H9 (cell line): ENCODE results near the gene NHS. TPM values are rescaled to one million over a fixed set of nuclear protein-coding genes. Genes with fewer than 3 reads are reported as not detected.

ENCODE experiments used
- DNase-seq: peaks from one replicate; pipeline ENCODE4 v3.0.0-alpha.2; 2017
- H2AFZ ChIP-seq: one replicate; pipeline ENCODE4 v1.6.1; 2013; ENCODE audit warnings: mild to moderate bottlenecking, low read length, control low read depth, moderate library complexity
- H2AK5ac ChIP-seq: 2 replicates; pipeline ENCODE4 v1.6.1; 2013; ENCODE audit warnings: low read length, control low read depth, mixed read lengths; ENCODE audit not compliant: insufficient read length
- H2BK120ac ChIP-seq: one replicate; pipeline ENCODE4 v1.6.1; 2013; ENCODE audit warnings: low read depth, mild to moderate bottlenecking, low read length, control low read depth, inconsistent platforms; ENCODE audit not compliant: poor library complexity, severe bottlenecking
- H2BK12ac ChIP-seq: 2 replicates; pipeline ENCODE4 v1.6.1; 2013; ENCODE audit warnings: low read length, control low read depth, mixed read lengths, low read depth; ENCODE audit not compliant: insufficient read length
- H2BK15ac ChIP-seq: 2 replicates; pipeline ENCODE4 v1.6.1; 2013; ENCODE audit warnings: low read depth, low read length, control low read depth
- H2BK20ac ChIP-seq: one replicate; pipeline ENCODE4 v1.6.1; 2013; ENCODE audit warnings: low read depth, mild to moderate bottlenecking, low read length, control low read depth, inconsistent platforms; ENCODE audit not compliant: poor library complexity, severe bottlenecking
- H2BK5ac ChIP-seq: 2 replicates; pipeline ENCODE4 v1.6.1; 2013; ENCODE audit warnings: low read length, control low read depth, mixed read lengths; ENCODE audit not compliant: insufficient read length
- H3K14ac ChIP-seq: 2 replicates; pipeline ENCODE4 v1.6.1; 2013; ENCODE audit warnings: low read length, control low read depth; ENCODE audit not compliant: insufficient read depth
- H3K18ac ChIP-seq: 2 replicates; pipeline ENCODE4 v1.6.1; 2013; ENCODE audit warnings: low read depth, mild to moderate bottlenecking, mixed read lengths, low read length, control low read depth; ENCODE audit not compliant: insufficient read length
- H3K23ac ChIP-seq: 2 replicates; pipeline ENCODE4 v1.6.1; 2013; ENCODE audit warnings: low read length, control low read depth, mixed read lengths, low read depth; ENCODE audit not compliant: insufficient read length
- H3K23me2 ChIP-seq: 2 replicates; pipeline ENCODE4 v1.6.1; 2013; ENCODE audit warnings: low read depth, mild to moderate bottlenecking, mixed read lengths, low read length, control low read depth; ENCODE audit not compliant: insufficient read length, poor library complexity, severe bottlenecking
- H3K27ac ChIP-seq: 2 replicates; pipeline ENCODE4 v1.5.1; 2013; ENCODE audit warnings: low read length, control low read depth, mixed read lengths, low read depth; ENCODE audit not compliant: insufficient read length
- H3K27me3 ChIP-seq: 2 replicates; pipeline ENCODE4 v1.6.1; 2013; ENCODE audit warnings: low read length, control low read depth, inconsistent platforms; ENCODE audit not compliant: insufficient read depth
- H3K4ac ChIP-seq: 2 replicates; pipeline ENCODE4 v1.6.1; 2013; ENCODE audit warnings: low read depth, mild to moderate bottlenecking, control low read depth, inconsistent platforms, low read length, moderate library complexity
- H3K4me1 ChIP-seq: 2 replicates; pipeline ENCODE4 v1.6.1; 2013; ENCODE audit warnings: low read length, control low read depth, inconsistent platforms; ENCODE audit not compliant: insufficient read depth
- H3K4me2 ChIP-seq: 2 replicates; pipeline ENCODE4 v1.6.1; 2013; ENCODE audit warnings: low read length, control low read depth, mixed read lengths; ENCODE audit not compliant: insufficient read length, insufficient read depth
- H3K56ac ChIP-seq: 2 replicates; pipeline ENCODE4 v1.6.1; 2013; ENCODE audit warnings: low read depth, mild to moderate bottlenecking, mixed read lengths, low read length, control low read depth; ENCODE audit not compliant: insufficient read length
- H3K79me1 ChIP-seq: 2 replicates; pipeline ENCODE4 v1.6.1; 2013; ENCODE audit warnings: low read depth, mild to moderate bottlenecking, moderate library complexity, low read length, control low read depth, inconsistent platforms; ENCODE audit not compliant: insufficient read depth, poor library complexity, severe bottlenecking
- H3K79me2 ChIP-seq: 2 replicates; pipeline ENCODE4 v1.6.1; 2013; ENCODE audit warnings: low read length, control low read depth, inconsistent platforms; ENCODE audit not compliant: insufficient read depth
- H3K9ac ChIP-seq: 2 replicates; pipeline ENCODE4 v1.6.1; 2013; ENCODE audit warnings: low read length, control low read depth, mixed read lengths; ENCODE audit not compliant: insufficient read length; ENCODE audit errors: extremely low read depth
- H3K9me3 ChIP-seq: one replicate; pipeline ENCODE4 v1.6.1; 2013; ENCODE audit warnings: low read depth, low read length, inconsistent platforms; ENCODE audit not compliant: control insufficient read depth
- H3T11ph ChIP-seq: one replicate; pipeline ENCODE4 v1.6.1; 2013; ENCODE audit warnings: mild to moderate bottlenecking, low read length, control low read depth, inconsistent platforms
- H4K20me1 ChIP-seq: one replicate; pipeline ENCODE4 v1.6.1; 2013; ENCODE audit not compliant: control insufficient read depth, insufficient read length, insufficient read depth
- H4K5ac ChIP-seq: 2 replicates; pipeline ENCODE4 v1.6.1; 2013; ENCODE audit warnings: low read depth, mild to moderate bottlenecking, mixed read lengths, low read length, control low read depth; ENCODE audit not compliant: insufficient read length
- H4K8ac ChIP-seq: replicated peaks from 2 replicates; pipeline ENCODE4 v1.6.1; 2013; ENCODE audit warnings: low read length, control low read depth, mixed read lengths, low read depth; ENCODE audit not compliant: insufficient read length
- H4K91ac ChIP-seq: 2 replicates; pipeline ENCODE4 v1.6.1; 2013; ENCODE audit warnings: low read depth, mild to moderate bottlenecking, moderate library complexity, mixed read lengths, low read length, control low read depth; ENCODE audit not compliant: insufficient read length
- H3K27ac Mint-ChIP-seq, 3 experiments: 2 replicates in 2 of 3; 3 replicates in 1 of 3; pipeline ENCODE4 v1.8.0; 2020 to 2021; ENCODE audit warnings: mixed read lengths in 3 of 3, mild to moderate bottlenecking in 1 of 3, moderate library complexity in 1 of 3
- H3K27me3 Mint-ChIP-seq: 2 replicates; pipeline ENCODE4 v1.8.0; 2021; ENCODE audit warnings: low read depth, mild to moderate bottlenecking, moderate library complexity, mixed read lengths
- H3K36me3 Mint-ChIP-seq, 3 experiments: 2 replicates in 2 of 3; 3 replicates in 1 of 3; pipeline ENCODE4 v1.8.0; 2020 to 2021; ENCODE audit warnings: low read depth in 3 of 3, mixed read lengths in 3 of 3; ENCODE audit not compliant: insufficient read depth in 1 of 3
- H3K4me1 Mint-ChIP-seq, 2 experiments: 2 replicates each; pipeline ENCODE4 v1.8.0; 2020; ENCODE audit warnings: mixed read lengths in 2 of 2
- H3K4me3 Mint-ChIP-seq, 2 experiments: 2 replicates in 1 of 2; 3 replicates in 1 of 2; pipeline ENCODE4 v1.8.0; 2020 to 2021; ENCODE audit warnings: mild to moderate bottlenecking in 2 of 2, mixed read lengths in 2 of 2, moderate library complexity in 1 of 2
- H3K9me3 Mint-ChIP-seq, 2 experiments: 2 replicates in 1 of 2; 3 replicates in 1 of 2; pipeline ENCODE4 v1.8.0; 2020; ENCODE audit warnings: mild to moderate bottlenecking in 2 of 2, mixed read lengths in 2 of 2, moderate library complexity in 1 of 2
- WGBS: extraction: QIAGEN DNeasy Blood & Tissue Kit; methylation state at CpG from one replicate; pipeline ENCODE4 v1.1.7; 2013; ENCODE audit warnings: missing lambda C conversion rate, low lambda C conversion rate, mixed read lengths; ENCODE audit not compliant: insufficient read length; ENCODE audit errors: extremely low coverage; 5-methylcytosine and 5-hydroxymethylcytosine counted together
- total RNA-seq: library from RNA; stranded (reverse); gene quantifications from 2 replicates; pipeline ENCODE4 v1.2.1, GENCODE V29; 2021
- TF ChIP-seq, protein P1 (sequence below): fragments of 200-600 bp; sonication (generic); conservative IDR thresholded peaks from 3 replicates; pipeline ENCODE4 v1.8.0; 2021; ENCODE audit warnings: antibody characterized with exemption, mild to moderate bottlenecking

Gene NHS
- total RNA-seq, 1 experiment from 2014 or later: 8.7 TPM

DNA sequence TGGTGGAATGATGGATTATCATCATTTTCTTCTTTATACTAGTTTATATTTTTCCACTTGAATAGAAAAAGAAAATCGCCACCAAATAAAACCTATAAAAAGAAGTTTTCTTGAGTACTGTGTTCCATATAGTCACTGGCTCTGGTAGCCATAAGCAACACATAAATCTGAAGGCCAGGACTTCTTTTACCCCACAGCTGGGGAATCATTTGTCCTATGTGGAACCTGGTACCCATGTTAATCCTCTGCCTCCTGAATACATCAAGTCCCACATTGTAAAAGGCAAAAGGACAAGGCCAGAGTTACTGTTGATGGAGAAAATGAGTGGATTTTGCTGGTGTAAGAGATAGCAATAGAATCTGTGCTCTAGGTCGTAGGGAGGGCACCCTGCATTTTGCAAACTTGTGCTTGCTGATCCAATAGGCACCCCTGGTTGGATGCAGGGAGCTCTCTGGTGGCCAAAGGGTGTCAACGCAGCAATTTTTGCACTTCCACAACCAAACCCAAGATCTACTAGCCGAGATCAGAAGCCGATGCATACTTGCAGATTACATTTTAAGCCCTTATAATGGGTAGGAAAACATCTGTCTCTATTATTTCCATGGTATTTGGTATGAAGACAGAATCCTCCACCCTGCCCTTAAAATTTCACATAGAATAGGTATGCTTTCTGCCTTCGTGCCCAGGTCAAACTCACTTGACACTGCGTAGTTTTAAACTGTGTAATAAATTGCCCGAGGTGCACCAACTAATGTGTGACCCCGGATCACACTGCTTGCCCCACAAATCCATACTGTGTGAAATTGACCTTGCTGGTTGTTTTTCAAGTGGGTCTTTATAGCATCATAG is 216.1 kb downstream of the NHS start:
- Histone ChIP-seq H2AK5ac (no peak overlapping the region), H2BK120ac (no peak overlapping the region)

More for the DNA sequence above, 216.1 kb downstream of the NHS start:
- no peaks in the 10 kb centered on the region for H3K9me3 ChIP-seq
- H3K18ac ChIP-seq: no peak overlapping the region
- H3K14ac ChIP-seq: no peak overlapping the region
- H3K56ac ChIP-seq: no peak overlapping the region
- no peaks in the 10 kb centered on the region for H3K4me1 ChIP-seq
- Mint-ChIP-seq H3K27me3 (no peaks in the 10 kb centered on the region; the same call in 1 of the 2 replicates), H3K36me3 (peaks cover 0 to 2% (median 0%) of the 10 kb centered on the region in 3 experiments; a peak in 1 of 7 replicates), H3K4me3 (no peak overlapping the region), H3K9me3 (no peaks in the 10 kb centered on the region), H3K27ac (no peak overlapping the region), H3K4me1 (peaks cover 26 to 28% of the 10 kb centered on the region in 2 experiments)
- no peak overlapping the region for H3K4ac ChIP-seq
- H3K27ac ChIP-seq: no peak overlapping the region
- no peak overlapping the region for H4K91ac ChIP-seq
- H2AFZ ChIP-seq: no peak overlapping the region
- no peak overlapping the region for H2BK15ac ChIP-seq
- H3K4me2 ChIP-seq: no peak overlapping the region
- no peak overlapping the region for H3K23ac ChIP-seq
- H3K23me2 ChIP-seq: no peaks in the 10 kb centered on the region
- no peaks in the 10 kb centered on the region for H3K79me1 ChIP-seq
- H3T11ph ChIP-seq: no peak overlapping the region
- H4K20me1 ChIP-seq: no peaks in the 10 kb centered on the region
- H3K27me3 ChIP-seq: no peaks in the 10 kb centered on the region; the same call in 1 of the 2 replicates
- no peak overlapping the region for H3K9ac ChIP-seq
- H4K8ac ChIP-seq: no peak overlapping the region
- H4K5ac ChIP-seq: no peak overlapping the region
- H2BK12ac ChIP-seq: no peak overlapping the region
- TF ChIP-seq, protein P1, sequence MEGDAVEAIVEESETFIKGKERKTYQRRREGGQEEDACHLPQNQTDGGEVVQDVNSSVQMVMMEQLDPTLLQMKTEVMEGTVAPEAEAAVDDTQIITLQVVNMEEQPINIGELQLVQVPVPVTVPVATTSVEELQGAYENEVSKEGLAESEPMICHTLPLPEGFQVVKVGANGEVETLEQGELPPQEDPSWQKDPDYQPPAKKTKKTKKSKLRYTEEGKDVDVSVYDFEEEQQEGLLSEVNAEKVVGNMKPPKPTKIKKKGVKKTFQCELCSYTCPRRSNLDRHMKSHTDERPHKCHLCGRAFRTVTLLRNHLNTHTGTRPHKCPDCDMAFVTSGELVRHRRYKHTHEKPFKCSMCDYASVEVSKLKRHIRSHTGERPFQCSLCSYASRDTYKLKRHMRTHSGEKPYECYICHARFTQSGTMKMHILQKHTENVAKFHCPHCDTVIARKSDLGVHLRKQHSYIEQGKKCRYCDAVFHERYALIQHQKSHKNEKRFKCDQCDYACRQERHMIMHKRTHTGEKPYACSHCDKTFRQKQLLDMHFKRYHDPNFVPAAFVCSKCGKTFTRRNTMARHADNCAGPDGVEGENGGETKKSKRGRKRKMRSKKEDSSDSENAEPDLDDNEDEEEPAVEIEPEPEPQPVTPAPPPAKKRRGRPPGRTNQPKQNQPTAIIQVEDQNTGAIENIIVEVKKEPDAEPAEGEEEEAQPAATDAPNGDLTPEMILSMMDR: peak; percentile 88
- no CpG with 5 or more reads among the region's 9 CpGs for WGBS
- no peaks in the 10 kb centered on the region for H3K79me2 ChIP-seq
- no peak overlapping the region for H2BK20ac ChIP-seq
- peak; percentile 64 for DNase-seq
- H2BK5ac ChIP-seq: no peak overlapping the region
